SU-DHL-6 (cell line): Measurements from ENCODE around the gene EPB41L1.

Experiments used
- EZH2phosphoT487 ChIP-seq: fragments of 200-600 bp; sonication (generic), shearing (Covaris generic); conservative IDR thresholded peaks from 2 replicates; pipeline ENCODE4 v1.6.1; 2018; ENCODE audit warnings: mild to moderate bottlenecking, antibody characterized with exemption, low read length, moderate library complexity, mixed read lengths
- TF ChIP-seq, protein P1 (sequence below): fragments of 200-600 bp; sonication (generic); IDR thresholded peaks from one replicate; pipeline ENCODE4 v1.5.1; 2017; ENCODE audit warnings: antibody characterized with exemption, mild to moderate bottlenecking, low read length, moderate library complexity; ENCODE audit not compliant: insufficient read depth, poor library complexity, severe bottlenecking

DNA sequence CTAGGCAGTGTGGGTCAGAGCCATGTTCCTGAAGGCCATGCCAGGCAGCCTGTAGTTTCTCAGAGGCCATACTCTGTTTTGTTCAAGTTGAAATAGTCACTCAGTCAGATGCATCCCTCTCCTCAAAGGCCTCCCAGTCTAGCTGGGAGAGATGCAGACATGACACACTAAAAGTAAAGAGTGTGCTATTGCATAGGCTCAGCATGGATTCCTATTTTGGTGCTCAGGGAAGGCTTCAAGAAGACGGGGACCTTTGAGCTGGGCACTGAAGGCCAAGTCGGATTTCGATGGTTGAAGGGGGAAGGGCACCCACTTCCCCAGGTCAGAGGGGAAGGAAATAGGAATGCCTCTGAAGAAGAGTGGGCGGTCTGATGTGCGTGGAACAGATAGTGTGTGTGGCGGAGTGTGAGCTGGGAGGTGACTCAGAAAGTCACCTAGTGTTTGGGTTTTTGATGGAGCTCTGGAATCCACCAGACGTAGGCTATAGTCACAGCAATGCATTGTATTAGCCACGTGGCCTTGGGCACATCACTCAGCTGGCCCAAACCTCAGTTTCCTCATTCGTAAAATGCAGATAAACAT, 3.7 kb downstream of the EPB41L1 start:
- TF ChIP-seq, protein P1, sequence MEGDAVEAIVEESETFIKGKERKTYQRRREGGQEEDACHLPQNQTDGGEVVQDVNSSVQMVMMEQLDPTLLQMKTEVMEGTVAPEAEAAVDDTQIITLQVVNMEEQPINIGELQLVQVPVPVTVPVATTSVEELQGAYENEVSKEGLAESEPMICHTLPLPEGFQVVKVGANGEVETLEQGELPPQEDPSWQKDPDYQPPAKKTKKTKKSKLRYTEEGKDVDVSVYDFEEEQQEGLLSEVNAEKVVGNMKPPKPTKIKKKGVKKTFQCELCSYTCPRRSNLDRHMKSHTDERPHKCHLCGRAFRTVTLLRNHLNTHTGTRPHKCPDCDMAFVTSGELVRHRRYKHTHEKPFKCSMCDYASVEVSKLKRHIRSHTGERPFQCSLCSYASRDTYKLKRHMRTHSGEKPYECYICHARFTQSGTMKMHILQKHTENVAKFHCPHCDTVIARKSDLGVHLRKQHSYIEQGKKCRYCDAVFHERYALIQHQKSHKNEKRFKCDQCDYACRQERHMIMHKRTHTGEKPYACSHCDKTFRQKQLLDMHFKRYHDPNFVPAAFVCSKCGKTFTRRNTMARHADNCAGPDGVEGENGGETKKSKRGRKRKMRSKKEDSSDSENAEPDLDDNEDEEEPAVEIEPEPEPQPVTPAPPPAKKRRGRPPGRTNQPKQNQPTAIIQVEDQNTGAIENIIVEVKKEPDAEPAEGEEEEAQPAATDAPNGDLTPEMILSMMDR: no peak
- TF ChIP-seq EZH2phosphoT487: no peak
